PFSK-1 (cell line): ENCODE results near the gene ROCK1.

Experiments used
- FOXP2 ChIP-seq: optimal IDR thresholded peaks from 2 replicates; pipeline ENCODE3; 2011; ENCODE audit warnings: borderline replicate concordance, control low read depth, inconsistent platforms; ENCODE audit not compliant: insufficient read depth; ENCODE audit errors: extremely low read length, extremely low read depth
- POLR2AphosphoS5 ChIP-seq: IDR thresholded peaks from 2 replicates; pipeline ENCODE4 v1.6.1; 2012; ENCODE audit warnings: low read depth, mild to moderate bottlenecking, control low read depth, low read length, moderate library complexity
- SIN3A ChIP-seq: IDR thresholded peaks from 2 replicates; pipeline ENCODE4 v1.6.1; 2012; ENCODE audit warnings: mild to moderate bottlenecking, low read length, moderate library complexity, borderline replicate concordance; ENCODE audit not compliant: insufficient read depth
- TAF1 ChIP-seq: IDR thresholded peaks from 2 replicates; pipeline ENCODE4 v1.6.1; 2012; ENCODE audit warnings: low read length, control low read depth, borderline replicate concordance; ENCODE audit not compliant: insufficient read depth
- TF ChIP-seq, protein P1 (sequence below), 2 experiments: IDR thresholded peaks; 2 replicates each; pipeline versions ENCODE4 v1.6.1 to v1.8.0; 2011 to 2012; ENCODE audit warnings: low read depth in 2 of 2, low read length in 2 of 2, control low read depth in 1 of 2, inconsistent platforms in 1 of 2, mild to moderate bottlenecking in 1 of 2, moderate library complexity in 1 of 2; ENCODE audit not compliant: insufficient read depth in 1 of 2

ROCK1 gene

DNA sequence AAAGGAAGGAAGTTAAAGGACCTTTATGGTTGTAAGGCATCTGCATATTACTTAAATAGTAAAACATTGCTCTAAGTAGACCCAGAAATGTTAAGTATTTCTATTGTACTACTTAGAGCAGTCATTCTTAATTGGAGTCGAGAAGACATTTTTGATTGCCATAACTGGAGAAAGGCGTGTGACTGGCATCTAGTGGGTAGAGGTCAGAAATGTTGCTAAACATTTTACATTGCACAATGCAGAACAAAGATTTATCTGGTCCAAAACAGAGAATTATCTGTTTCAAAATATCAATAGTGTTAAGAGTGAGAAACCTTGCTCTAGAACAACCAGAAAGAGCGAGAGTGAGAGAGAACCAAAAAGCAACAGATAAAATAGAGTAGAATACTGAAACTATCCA, 23.3 kb upstream of the ROCK1 start:
- TF ChIP-seq POLR2AphosphoS5, result no peak
- no peak for TF ChIP-seq TAF1
- no peak for TF ChIP-seq FOXP2
- no peak for TF ChIP-seq SIN3A
- TF ChIP-seq, protein P1, sequence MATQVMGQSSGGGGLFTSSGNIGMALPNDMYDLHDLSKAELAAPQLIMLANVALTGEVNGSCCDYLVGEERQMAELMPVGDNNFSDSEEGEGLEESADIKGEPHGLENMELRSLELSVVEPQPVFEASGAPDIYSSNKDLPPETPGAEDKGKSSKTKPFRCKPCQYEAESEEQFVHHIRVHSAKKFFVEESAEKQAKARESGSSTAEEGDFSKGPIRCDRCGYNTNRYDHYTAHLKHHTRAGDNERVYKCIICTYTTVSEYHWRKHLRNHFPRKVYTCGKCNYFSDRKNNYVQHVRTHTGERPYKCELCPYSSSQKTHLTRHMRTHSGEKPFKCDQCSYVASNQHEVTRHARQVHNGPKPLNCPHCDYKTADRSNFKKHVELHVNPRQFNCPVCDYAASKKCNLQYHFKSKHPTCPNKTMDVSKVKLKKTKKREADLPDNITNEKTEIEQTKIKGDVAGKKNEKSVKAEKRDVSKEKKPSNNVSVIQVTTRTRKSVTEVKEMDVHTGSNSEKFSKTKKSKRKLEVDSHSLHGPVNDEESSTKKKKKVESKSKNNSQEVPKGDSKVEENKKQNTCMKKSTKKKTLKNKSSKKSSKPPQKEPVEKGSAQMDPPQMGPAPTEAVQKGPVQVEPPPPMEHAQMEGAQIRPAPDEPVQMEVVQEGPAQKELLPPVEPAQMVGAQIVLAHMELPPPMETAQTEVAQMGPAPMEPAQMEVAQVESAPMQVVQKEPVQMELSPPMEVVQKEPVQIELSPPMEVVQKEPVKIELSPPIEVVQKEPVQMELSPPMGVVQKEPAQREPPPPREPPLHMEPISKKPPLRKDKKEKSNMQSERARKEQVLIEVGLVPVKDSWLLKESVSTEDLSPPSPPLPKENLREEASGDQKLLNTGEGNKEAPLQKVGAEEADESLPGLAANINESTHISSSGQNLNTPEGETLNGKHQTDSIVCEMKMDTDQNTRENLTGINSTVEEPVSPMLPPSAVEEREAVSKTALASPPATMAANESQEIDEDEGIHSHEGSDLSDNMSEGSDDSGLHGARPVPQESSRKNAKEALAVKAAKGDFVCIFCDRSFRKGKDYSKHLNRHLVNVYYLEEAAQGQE (IDR thresholded peaks at IDR 0.05; ENCODE audit: insufficient read depth in 1 of 2, low read depth in 2 of 2, low read length in 2 of 2), result no peak

DNA sequence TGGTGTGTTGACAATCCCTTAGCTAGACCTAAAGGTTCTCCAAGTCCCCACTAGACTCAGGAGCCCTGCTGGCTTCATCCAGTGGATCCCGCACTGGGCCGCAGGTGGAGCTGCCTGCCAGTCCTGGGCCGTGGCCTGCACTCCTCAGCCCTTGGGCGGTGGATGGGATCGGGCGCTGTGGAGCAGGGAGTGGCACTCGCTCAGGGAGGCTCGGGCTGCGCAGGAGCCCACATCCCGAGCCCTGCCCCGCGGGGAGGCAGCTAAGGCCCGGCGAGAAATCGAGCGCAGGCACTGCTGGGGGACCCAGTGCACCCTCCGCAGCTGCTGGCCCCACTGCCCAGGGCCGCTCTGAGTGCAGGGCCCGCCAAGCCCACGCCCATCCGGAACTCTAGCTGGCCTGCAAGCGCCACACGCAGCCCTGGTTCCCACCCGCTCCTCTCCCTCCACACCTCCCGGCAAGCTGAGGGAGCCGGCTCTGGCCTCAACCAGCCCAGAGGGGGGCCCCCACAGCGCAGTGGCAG, 20.8 kb upstream of the ROCK1 start:
- TF ChIP-seq POLR2AphosphoS5 (no peak), TAF1 (no peak), SIN3A (no peak), FOXP2 (no peak)
- TF ChIP-seq, protein P1 (IDR thresholded peaks at IDR 0.05; ENCODE audit: insufficient read depth in 1 of 2, low read depth in 2 of 2, low read length in 2 of 2), result no peak

DNA sequence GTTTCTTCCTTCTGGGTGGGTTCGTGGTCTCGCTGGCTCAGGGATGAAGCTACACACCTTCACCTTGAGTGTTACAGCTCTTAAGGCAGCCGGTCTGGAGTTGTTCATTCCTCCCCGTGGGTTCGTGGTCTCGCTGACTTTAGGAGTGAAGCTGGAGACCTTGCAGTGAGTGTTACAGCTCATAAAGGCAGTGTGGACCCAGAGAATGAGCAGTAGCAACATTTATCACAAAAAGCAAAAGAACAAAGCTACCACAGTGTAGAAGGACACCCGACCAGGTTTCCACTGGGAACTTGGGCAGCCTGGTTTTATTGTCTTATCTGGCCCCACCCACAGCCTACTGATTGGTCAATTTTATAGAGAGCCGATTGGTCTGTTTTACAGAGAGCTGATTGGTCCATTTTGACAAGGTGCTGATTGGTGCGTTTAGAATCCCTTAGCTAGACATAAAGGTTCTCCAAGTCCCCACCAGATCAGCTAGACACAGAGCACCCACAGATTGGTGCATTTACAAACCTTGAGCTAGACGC, 20.1 kb upstream of the ROCK1 start:
- TF ChIP-seq POLR2AphosphoS5 (no peak), FOXP2 (no peak), SIN3A (no peak), TAF1 (no peak)
- TF ChIP-seq, protein P1 (IDR thresholded peaks at IDR 0.05; ENCODE audit: insufficient read depth in 1 of 2, low read depth in 2 of 2, low read length in 2 of 2), result no peak

DNA sequence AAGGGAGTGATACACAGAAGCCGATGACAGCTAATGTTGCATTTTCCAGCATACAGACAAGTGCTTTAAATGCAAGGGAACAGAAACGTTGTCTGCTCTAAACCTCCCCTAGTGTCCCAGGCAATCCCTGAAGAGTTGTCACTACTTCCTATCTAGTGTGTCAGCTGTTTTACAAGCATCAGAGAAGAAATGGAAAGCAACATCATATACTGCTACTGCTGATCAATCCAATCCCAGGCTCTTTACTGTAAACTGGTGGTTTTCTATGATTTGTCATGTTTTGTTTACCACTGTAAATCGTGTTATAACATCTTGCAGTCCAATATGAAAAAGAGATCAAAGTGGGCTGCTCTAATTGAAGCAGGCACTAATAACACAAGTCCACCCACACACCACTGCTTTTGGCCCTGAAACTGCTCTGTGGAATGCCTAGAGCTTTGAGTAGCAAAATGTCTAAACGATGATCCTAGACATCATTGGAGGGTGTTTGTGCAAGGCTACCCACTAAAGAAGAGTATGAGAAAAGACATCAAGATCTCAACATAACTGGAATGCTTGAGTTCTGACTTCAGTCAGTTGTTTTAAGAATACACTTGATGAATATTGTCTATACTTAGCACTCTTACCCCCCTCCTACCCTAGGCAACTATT, 18.1 kb upstream of the ROCK1 start:
- no peak for TF ChIP-seq POLR2AphosphoS5
- TF ChIP-seq TAF1, result no peak
- TF ChIP-seq SIN3A, result no peak
- TF ChIP-seq FOXP2, result no peak
- TF ChIP-seq, protein P1 (IDR thresholded peaks at IDR 0.05; ENCODE audit: insufficient read depth in 1 of 2, low read depth in 2 of 2, low read length in 2 of 2), result no peak
